ENCODE results near the gene SNN.

GRCh38 chr16:11705311-11706025 lies 37.2 kb downstream of the SNN start:
- no peak for TF ChIP-seq CTCF (IDR thresholded peaks at IDR 0.05)
- no peak for TF ChIP-seq MYC (IDR thresholded peaks at IDR 0.05; ENCODE audit: borderline replicate concordance, low read length)
- TF ChIP-seq NFE2L2 (conservative IDR thresholded peaks at IDR 0.05; ENCODE audit: low read length) = no peak
- no peak for TF ChIP-seq MAZ (IDR thresholded peaks at IDR 0.05; ENCODE audit: borderline replicate concordance, low read depth, low read length)
- TF ChIP-seq ZNF302 (CRISPR knock-in tag; IDR thresholded peaks at IDR 0.05) = no peak
- no peak for TF ChIP-seq RAD21 (conservative IDR thresholded peaks at IDR 0.05 in 1 of 2, IDR thresholded peaks at IDR 0.05 in 1 of 2)
- no peak for TF ChIP-seq POLR2A (IDR thresholded peaks at IDR 0.05; ENCODE audit: low read length)
- TF ChIP-seq EP300 (IDR thresholded peaks at IDR 0.05) = no peak
- no peak for TF ChIP-seq FOSL2 (IDR thresholded peaks at IDR 0.05)
- no peak for TF ChIP-seq FOSL2 (CRISPR knock-in tag; IDR thresholded peaks at IDR 0.05)
- TF ChIP-seq EHMT2 (IDR thresholded peaks at IDR 0.05; ENCODE audit: low read depth) = no peak
- no peak for TF ChIP-seq REST (IDR thresholded peaks at IDR 0.05)

Data from A549 (cell line).